Measurements from ENCODE around the gene CYB5A. TPM values are rescaled to one million over a fixed set of nuclear protein-coding genes. Genes with fewer than 3 reads are reported as not detected.

Gene CYB5A
- total RNA-seq, 1 donor from 2014 or later: 58.1 TPM

GRCh38 chr18:74221081-74221480, 70.7 kb downstream of the CYB5A start:
- Histone ChIP-seq H3K4me3 (no peak overlapping the region), H3K27ac (no peak overlapping the region), H3K36me3 (no peaks in the 10 kb centered on the region), H3K27me3 (no peaks in the 10 kb centered on the region), H3K4me1 (no peaks in the 10 kb centered on the region), H3K9me3 (no peaks in the 10 kb centered on the region)
- intact Hi-C loops (cut with DNase I): no loop called here
- DNase-seq (ENCODE audit: low spot score in 2 of 2): no peak
- TF ChIP-seq CTCF (IDR thresholded peaks at IDR 0.05): no peak

- Histone ChIP-seq H3K27ac (no peak overlapping the region), H3K27me3 (no peaks in the 10 kb centered on the region), H3K9me3 (no peaks in the 10 kb centered on the region), H3K4me1 (no peaks in the 10 kb centered on the region), H3K36me3 (no peaks in the 10 kb centered on the region), H3K4me3 (no peak overlapping the region)
- no peak for TF ChIP-seq CTCF (IDR thresholded peaks at IDR 0.05)
- intact Hi-C loops (cut with DNase I): no loop called here
- peak in 1 of 2 donors; percentile 8 for DNase-seq (ENCODE audit: low spot score in 2 of 2)
These were observed 72.7 kb downstream of the CYB5A start for GRCh38 chr18:74219056-74219455.

- H3K4me1 ChIP-seq: no peaks in the 10 kb centered on the region
- H3K4me3 ChIP-seq: no peak overlapping the region
- H3K36me3 ChIP-seq: no peaks in the 10 kb centered on the region
- TF ChIP-seq CTCF (IDR thresholded peaks at IDR 0.05): no peak
- no peak overlapping the region for H3K27ac ChIP-seq
- no peaks in the 10 kb centered on the region for H3K27me3 ChIP-seq
- intact Hi-C loops (cut with DNase I): no loop called here
- H3K9me3 ChIP-seq: no peaks in the 10 kb centered on the region
- DNase-seq (ENCODE audit: low spot score in 2 of 2): peak in 1 of 2 donors; percentile 22
These were observed 74.2 kb downstream of the CYB5A start for GRCh38 chr18:74217476-74218143.

GRCh38 chr18:74216661-74217110, 75.1 kb downstream of the CYB5A start:
- TF ChIP-seq CTCF (IDR thresholded peaks at IDR 0.05): no peak
- intact Hi-C loops (cut with DNase I): no loop called here
- no peaks in the 10 kb centered on the region for H3K4me1 ChIP-seq
- H3K27me3 ChIP-seq: no peaks in the 10 kb centered on the region
- H3K4me3 ChIP-seq: no peak overlapping the region
- no peaks in the 10 kb centered on the region for H3K36me3 ChIP-seq
- DNase-seq (ENCODE audit: low spot score in 2 of 2): peak in 1 of 2 donors; percentile 21
- no peak overlapping the region for H3K27ac ChIP-seq
- H3K9me3 ChIP-seq: no peaks in the 10 kb centered on the region

- TF ChIP-seq CTCF (IDR thresholded peaks at IDR 0.05): no peak
- no peaks in the 10 kb centered on the region for H3K27me3 ChIP-seq
- H3K27ac ChIP-seq: no peak overlapping the region
- no peak overlapping the region for H3K4me3 ChIP-seq
- intact Hi-C loops (cut with DNase I): no loop called here
- peak in 1 of 2 donors; percentile 11 for DNase-seq (ENCODE audit: low spot score in 2 of 2)
- H3K9me3 ChIP-seq: no peaks in the 10 kb centered on the region
- H3K36me3 ChIP-seq: no peaks in the 10 kb centered on the region
- H3K4me1 ChIP-seq: no peaks in the 10 kb centered on the region
These were observed 75.9 kb downstream of the CYB5A start for GRCh38 chr18:74215863-74216262.

Data from ascending aorta (tissue), 2 donors.